HG02970 (cell line): ENCODE results near the gene MARK1.

Experiments
- ATAC-seq: cut with Tn5 transposase; IDR thresholded peaks from one replicate; pipeline ENCODE4 v1.9.1; 2021; ENCODE audit warnings: mild to moderate bottlenecking, moderate library complexity, moderate number of reproducible peaks; ENCODE audit not compliant: unreplicated experiment, low FRiP score

The MARK1 gene

GRCh38 chr1:220528679-220529501, 954 bp downstream of the MARK1 start:
- no peak for ATAC-seq

DNA sequence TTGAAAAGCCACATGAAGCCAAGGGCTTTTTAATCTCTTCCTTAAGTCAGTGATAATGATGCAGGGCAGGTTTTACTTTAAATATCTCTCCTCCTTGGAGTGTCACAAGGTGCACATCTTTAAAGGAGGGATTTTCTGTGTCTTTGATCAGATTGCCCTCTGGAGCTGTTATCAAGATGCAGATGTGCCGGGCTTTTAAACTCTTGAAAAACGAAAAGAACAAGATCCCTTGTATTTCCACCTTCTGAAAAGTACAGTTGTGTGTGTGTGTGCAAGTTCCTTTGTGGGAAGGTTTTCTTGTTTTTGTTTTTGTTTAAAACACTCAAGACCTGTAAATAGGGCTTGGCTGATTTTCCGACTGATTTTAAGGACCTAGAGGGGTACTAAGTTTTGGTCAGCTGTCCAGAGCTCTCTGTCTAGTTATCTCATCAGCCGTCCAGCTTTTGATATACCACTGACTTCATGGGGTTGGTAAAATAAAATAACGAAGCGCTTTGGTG, 1.6 kb downstream of the MARK1 start:
- ATAC-seq, result no peak

GRCh38 chr1:220533504-220534109, 5.7 kb downstream of the MARK1 start:
- ATAC-seq, result no peak

- no peak for ATAC-seq
Observed at GRCh38 chr1:220544901-220545303, 17.0 kb downstream of the MARK1 start.

DNA sequence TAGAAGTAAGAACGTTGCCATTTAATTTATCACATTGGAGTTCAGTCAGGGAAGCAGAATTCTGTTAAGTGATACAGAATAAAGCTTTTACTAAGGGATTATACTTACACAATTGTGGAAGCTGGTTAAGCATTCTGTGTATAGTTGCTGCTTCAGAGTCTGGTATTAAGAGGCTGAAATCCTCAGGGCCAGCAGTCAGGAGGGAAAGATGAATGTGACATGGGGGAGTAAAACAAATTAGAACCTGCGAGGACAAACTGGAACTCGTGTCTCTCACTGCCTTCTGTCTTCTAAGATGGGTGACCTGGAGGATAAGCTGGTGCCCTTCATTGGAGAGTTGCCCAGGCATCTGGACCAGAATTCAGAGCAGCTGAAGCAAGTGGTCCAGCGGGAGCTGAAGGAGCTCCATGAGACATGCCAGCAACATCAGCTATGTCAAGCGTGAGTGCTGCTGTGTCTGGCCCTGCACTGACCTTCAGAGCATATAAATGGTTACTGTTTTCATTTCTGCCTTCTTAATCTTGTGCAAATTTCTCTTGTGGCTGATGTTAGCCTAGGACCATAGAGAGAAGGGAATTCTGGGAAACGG, 23.0 kb downstream of the MARK1 start:
- ATAC-seq, result no peak

DNA sequence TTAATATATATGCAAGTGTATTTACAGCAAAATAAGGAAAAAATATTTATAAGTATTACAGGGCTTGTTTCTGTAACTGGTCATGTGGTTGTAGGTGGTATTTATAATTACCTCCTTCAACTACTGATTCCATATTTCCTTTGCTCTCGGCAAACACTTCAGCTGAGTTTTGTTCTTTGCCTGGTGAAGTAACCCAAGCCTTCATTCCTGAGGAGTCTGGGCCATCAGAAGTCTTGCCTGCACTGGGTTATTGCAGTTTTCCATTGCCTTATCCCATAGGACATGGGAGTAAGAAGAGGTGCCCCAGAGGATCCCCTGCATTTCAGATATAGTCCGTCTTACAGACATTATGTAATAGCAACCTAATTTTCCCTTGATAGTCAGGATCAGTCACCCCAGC, 23.8 kb downstream of the MARK1 start:
- ATAC-seq, result no peak

- no peak for ATAC-seq
Observed at GRCh38 chr1:220552672-220553260, 24.8 kb downstream of the MARK1 start.

- no peak for ATAC-seq
Observed at GRCh38 chr1:220556641-220557040, 28.7 kb downstream of the MARK1 start.

DNA sequence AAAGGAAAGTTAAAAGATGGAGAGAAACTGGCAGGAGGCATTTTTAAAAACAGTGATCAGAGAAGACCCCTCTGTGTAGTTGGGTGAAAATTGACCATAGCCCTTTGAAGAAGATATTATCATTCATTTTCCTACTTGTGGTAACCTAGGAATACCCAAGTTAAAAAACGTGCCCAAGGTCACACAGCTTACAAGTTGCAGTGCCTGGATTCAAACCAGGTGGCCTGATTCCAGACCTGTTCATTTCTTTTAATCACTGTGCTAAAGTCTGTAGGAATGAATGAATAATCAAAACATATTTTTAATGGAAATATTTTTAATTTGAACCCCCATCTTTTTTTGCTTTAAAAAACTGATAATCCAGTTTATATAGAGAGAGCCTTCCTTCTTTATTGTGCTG, 35.6 kb downstream of the MARK1 start:
- ATAC-seq, result no peak

GRCh38 chr1:220564216-220564615, 36.3 kb downstream of the MARK1 start:
- ATAC-seq, result no peak

GRCh38 chr1:220565670-220566069, 37.7 kb downstream of the MARK1 start:
- ATAC-seq, result no peak

GRCh38 chr1:220566869-220567268, 38.9 kb downstream of the MARK1 start:
- no peak for ATAC-seq

GRCh38 chr1:220572416-220572815, 44.5 kb downstream of the MARK1 start:
- no peak for ATAC-seq

- ATAC-seq, result no peak
Observed at GRCh38 chr1:220573836-220574235, 45.9 kb downstream of the MARK1 start.

DNA sequence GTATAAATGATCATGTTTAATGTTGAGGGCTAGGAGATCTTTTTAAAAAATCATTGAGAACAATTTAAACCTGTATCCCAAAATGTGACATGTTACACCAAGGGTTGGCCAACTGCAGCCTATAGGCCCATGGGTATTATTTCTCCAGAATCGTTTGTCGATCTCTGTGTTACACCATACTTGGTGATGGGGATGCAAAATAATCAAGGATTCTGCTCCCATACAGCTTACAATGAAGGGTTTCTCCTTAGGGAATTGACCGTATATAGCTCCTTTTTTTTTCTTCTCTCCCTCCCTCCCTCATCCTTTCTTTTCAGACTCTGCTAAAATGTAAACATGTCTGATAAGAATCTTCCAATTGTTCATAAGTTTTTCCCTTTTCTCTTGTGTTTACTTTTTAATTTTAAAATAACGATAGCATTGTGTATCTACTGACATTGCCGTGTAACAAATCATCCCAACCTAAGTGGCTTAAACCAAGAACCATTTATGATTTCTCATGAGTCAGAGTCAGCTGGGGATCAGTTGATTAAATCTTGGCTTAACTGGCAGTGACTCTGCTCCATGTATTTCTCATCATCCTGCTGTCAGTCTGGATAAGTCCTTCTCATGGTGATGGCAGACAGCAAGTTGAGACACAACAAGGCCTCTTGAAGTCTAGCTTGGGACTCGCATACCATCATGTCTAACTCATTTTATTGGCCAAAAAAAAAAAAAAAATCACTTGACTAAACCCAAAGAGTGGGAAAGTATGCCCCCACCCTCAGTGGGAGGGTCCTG, 48.0 kb downstream of the MARK1 start:
- no peak for ATAC-seq

GRCh38 chr1:220577926-220578325, 50.0 kb downstream of the MARK1 start:
- ATAC-seq, result no peak

- ATAC-seq, result no peak
Observed at GRCh38 chr1:220579317-220579716, 51.4 kb downstream of the MARK1 start.

- ATAC-seq, result no peak
Observed at GRCh38 chr1:220592714-220593113, 64.8 kb downstream of the MARK1 start.

GRCh38 chr1:220594356-220594755, 66.4 kb downstream of the MARK1 start:
- ATAC-seq, result no peak

DNA sequence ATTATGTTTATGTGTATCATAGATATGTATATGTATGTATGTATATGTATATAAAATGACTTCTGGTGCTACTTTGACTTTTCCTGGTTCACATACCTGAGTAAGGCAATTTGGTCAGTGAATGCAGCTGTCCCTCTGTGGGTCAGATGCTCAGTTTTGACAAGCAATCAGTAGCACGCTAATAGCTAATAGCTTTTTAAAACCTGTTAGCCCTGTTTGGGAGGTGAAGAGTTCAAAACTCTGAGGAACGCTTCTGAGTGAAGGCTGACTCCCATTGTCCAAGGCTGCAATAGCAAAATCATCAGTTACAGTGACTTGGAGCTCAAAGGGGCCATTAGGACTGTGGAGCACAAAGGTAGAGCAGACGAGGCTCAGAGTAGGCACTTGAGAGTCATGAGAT, 67.2 kb downstream of the MARK1 start:
- no peak for ATAC-seq
